GM21367 (cell line): ENCODE data around the gene MAP2.
A peak's percentile ranks its signal among the peaks of the same experiment; 100 is the strongest.

Experiments used
- ATAC-seq: cut with Tn5 transposase; IDR thresholded peaks from one replicate; pipeline ENCODE4 v1.9.1; 2021; ENCODE audit not compliant: unreplicated experiment

MAP2 gene

DNA sequence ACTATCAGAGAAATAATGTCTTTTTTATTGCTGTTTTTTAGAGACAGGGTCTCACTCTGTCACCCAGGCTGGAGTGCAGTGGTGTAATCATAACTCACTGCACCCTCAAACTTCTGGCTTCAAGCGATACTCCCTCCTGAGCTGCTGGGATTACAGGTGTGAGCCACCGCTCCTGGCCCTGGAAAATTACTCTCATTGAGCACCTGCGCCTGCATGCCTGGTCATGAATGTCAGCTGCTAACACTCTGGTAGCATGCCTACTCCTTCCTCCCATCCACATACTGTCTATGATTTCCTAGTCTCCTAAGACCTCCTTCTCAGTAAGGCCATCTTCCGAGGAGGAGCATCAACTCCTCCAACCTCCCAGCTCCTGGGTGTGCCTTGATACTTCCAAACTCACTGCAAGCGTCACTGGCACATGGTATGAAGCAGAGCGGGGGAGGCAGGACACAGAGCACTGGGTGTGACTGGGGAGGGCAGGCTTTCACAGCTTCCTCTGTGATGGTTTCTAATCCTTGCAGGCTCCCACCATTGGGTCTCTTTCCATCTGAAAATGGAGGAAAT is 1.6 kb upstream of the MAP2 start:
- no peak for ATAC-seq

DNA sequence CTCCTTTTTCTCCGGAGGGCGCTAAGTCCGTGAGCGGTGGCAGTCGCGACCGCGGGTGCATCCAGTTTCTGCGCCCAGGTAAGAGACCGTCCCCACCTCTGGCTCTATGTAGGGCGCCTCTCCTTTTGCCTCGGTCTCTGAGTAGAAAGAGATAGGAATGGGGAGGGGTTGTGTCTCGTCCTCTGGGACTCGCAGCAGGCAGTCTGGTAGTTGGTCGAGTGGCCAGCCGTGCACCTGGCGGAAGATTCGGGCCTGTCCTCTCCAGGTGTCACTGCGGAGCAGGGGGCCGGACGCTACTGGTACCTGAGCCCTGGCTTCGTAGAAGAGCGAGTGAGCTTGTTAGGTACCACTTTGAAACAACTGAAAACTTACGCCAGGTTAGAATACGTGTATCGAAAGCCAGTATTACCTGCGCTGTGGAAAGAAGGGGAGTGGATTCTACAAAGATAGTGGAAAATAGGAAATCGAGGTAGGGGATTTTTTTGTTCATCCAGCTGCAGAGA is 403 bp downstream of the MAP2 start:
- ATAC-seq: no peak

GRCh38 chr2:209424781-209425470 is 1.1 kb downstream of the MAP2 start:
- ATAC-seq: no peak

- ATAC-seq: peak; percentile 41
Observed at GRCh38 chr2:209425471-209426071, 1.7 kb downstream of the MAP2 start.

- no peak for ATAC-seq
Observed at GRCh38 chr2:209426432-209426831, 2.6 kb downstream of the MAP2 start.

DNA sequence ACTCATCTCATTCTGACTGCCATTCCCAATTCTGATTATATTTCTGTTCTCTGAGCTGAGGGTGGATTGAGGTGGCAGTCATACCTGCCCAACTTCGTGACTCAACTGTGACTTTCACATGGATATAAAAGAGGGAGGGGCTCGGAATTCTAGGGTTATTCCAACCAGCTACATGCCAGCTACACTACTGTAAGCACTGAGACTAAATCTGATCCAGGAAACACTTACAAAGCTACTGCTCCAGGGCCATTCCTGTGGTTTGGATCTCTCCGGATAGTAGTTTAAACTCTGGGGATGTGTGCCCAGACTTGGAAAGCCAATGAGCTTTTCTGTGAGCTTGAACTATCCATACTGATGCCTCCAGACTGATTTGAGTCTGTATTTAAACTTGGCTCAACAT is 7.9 kb downstream of the MAP2 start:
- no peak for ATAC-seq

DNA sequence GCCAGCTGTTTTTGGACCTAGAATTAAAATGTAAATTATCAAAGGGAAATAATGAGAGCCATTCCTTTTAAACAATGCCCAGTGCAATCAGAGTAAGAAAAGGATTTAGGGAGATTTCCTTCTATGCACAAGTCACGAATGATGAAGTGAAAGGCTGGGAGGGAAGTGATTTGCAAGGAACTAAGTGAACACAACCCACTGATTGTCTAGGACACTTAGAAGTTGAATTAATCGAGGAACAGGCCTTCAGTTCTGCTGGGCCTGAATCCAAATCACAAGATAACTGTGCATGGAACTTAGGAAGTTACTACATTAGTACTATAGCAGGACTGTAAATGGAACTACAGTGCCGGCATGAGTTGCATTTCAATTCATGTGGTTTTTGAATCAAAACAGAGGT is 17.7 kb downstream of the MAP2 start:
- no peak for ATAC-seq

DNA sequence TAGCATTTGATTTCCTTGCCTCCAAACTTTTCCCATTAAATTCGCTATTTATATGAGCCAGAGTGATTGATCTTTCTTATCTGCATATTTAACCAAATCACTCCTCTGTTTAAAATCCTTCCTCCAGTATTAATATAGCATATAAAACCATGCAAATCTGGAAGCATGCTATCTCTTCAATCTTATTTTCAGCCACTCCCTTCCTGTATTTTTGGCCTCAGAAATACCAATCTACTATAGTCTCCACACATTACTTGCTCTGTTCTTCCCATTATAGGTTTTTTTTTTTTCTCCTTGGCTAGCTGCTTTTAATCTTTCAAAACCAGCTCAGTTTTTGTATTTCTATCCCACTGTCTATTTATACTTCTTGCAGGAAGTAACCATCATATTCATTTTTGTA is 19.1 kb downstream of the MAP2 start:
- ATAC-seq: no peak

GRCh38 chr2:209445485-209445884 is 21.6 kb downstream of the MAP2 start:
- no peak for ATAC-seq

GRCh38 chr2:209451209-209451834 is 27.5 kb downstream of the MAP2 start:
- ATAC-seq: no peak

DNA sequence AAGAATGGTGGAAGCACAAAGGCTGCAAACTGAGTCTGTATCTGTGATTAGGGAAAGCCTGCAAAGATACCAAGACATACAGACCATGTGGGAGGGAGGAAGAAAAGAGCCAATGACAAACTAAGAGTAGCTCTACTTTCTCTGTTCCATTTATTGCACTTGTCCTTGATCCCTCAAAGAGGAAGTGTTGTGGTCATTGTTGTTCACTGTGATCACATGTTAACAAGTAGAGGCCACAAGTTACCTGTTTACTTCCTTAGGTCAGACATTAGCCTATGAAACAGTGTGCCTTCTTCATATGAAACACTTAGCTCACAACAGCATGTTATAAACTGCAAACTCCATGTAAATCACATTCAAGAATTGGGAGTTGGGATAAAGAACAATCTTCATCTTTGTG is 32.6 kb downstream of the MAP2 start:
- ATAC-seq: no peak

DNA sequence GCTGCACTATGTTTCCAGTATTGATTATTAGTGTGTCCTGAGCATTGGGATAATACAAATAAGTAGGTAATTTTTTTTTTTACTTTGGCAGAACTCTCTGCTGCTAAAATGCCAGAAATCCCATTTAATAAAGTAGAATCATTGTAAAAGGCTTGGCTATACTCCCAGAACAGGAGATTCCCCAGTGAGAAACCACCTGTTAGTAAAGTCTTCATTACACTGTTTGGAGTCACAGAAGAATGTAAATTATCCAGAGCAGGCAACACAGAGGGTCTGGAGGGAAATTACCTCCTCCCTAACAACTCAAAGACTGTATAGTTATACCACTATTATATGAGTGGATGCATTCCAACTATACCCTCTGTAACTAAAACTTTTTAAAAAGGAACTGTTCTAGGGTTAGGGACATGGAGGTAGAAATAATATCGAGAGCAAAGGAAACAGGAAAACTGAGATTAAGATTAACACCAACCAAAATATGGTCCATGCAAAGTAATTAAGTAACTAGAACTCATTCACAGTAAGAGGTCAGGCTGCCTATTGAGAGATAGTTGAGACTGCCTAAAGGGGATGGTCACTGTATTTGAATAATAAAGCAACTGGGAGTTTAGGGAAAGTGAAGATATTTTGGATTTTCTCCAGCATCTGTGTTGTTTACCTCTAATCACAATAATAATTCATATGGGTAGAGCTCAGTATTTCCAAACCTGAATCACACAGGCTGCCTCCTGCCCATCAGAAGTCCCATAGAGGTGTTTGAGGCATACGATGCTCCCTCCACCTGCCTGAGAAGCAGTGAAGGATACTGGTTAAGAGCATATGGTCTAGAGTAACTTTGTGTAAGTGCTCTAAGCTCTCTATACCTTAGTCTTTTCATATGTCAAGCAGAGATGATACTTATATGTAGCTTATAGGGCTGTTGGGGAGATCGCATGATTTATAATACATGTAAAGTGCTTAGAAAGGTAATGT is 34.4 kb downstream of the MAP2 start:
- no peak for ATAC-seq

- no peak for ATAC-seq
Observed at GRCh38 chr2:209459359-209459758, 35.5 kb downstream of the MAP2 start.

DNA sequence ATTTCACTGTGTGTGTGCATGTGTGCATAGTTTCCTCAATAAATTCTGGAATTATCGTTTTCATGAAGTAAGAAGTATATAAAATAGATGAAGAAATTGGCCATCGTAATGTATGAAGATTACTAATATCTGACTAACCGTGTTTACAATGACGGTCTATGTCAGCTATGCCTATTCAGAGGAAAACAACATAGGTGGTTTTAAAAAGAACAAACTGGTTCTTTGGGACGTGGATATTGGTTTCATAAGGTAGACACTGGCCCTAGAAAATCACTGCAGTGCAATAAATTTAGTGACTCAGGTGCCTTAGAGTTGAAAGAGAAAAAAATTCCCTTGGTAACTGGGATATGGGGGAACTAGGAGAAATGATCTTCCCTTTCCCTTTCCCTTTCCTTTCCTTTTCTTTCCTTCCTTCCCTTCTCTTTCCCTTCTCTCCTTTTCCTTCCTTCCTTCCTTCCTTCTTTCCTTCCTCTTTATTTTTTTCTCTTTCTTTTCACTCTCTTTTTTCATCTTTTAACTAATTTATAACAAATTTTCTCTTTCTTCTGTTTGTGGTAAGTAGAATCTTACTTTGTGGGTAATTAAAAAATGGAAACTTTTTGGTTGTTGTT is 36.4 kb downstream of the MAP2 start:
- no peak for ATAC-seq

- ATAC-seq: no peak
Observed at GRCh38 chr2:209463226-209463625, 39.4 kb downstream of the MAP2 start.

DNA sequence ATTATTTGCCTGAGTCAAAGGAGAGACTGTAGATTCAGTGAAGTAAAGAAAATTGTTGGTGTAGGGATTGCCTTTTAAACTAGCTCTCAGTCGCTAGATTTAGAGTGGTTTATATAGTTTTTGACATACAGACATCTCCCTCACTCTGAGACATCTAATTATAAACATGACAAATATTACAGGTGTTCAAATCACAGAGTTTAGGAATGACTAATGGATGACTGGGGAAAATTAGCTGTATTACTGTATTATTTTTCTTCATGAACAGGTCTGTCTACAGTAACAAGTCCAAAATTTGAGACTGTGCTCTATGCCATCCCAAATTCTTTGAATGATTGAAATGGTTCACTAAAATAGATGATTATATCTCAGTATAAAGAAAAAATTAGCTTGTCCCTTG is 40.0 kb downstream of the MAP2 start:
- ATAC-seq: no peak

DNA sequence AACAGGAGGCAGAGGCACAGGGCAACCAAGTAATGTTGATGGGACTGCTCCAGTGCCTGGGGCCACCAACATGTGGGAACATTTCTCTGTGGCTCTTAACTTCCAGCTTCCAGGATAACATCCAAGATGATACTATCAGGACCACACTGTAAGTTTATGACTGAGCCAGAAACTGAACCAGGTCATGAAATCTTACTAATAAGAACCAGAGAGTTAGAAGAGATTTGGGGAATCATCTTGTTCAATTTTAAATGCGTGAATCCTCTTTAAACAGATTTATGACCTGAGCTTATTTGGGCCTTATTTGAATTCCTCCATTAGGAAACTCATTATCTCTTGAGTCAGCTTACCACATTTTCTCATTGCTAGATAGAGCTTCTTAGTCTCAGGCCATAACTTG is 45.0 kb downstream of the MAP2 start:
- no peak for ATAC-seq

- ATAC-seq: no peak
Observed at GRCh38 chr2:209469481-209469880, 45.6 kb downstream of the MAP2 start.

DNA sequence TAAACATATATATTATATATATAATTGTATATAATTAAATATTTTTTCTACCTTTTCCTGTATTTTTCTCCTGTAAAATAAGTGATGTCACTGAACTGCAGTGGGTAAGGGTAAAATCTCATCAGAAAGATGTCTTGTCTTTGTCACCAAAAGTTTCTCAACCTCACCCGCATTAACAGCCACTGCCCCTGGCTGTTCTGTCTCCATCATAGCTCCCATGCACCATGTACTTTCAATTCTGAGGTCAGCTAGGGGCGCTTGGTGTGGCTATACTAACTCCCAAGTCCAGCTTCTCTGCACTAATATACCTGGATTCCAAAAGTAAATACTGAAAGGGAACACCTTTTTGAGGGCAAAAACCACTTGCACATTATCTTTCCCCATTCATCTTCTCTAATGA is 46.6 kb downstream of the MAP2 start:
- ATAC-seq: no peak

GRCh38 chr2:209471037-209471436 is 47.2 kb downstream of the MAP2 start:
- ATAC-seq: no peak
